T-helper 22 cell (primary cell): ENCODE data around the gene MBNL1.
"Not testable (repeated sequence)": the region's sequence is repeated elsewhere in the genome, so short reads cannot be mapped to it uniquely, and the experiment has no call there.

Experiments
- DNase-seq: peaks from one replicate; pipeline ENCODE4 v3.0.0-alpha.2; 2020; ENCODE audit warnings: low read depth

The MBNL1 gene

GRCh38 chr3:152319831-152320617, 51.3 kb downstream of the MBNL1 start:
- DNase-seq, result no peak

- DNase-seq, result no peak
Measured at GRCh38 chr3:152321200-152321954, 52.6 kb downstream of the MBNL1 start.

GRCh38 chr3:152321955-152322377, 53.2 kb downstream of the MBNL1 start:
- DNase-seq, result no peak

- no peak for DNase-seq
Measured at GRCh38 chr3:152322756-152323155, 54.0 kb downstream of the MBNL1 start.

GRCh38 chr3:152323834-152324233, 55.1 kb downstream of the MBNL1 start:
- DNase-seq, result no peak

- DNase-seq, result no peak
Measured at GRCh38 chr3:152325136-152325535, 56.4 kb downstream of the MBNL1 start.

- no peak for DNase-seq
Measured at GRCh38 chr3:152327203-152327602, 58.5 kb downstream of the MBNL1 start.

- DNase-seq, result no peak
Measured at GRCh38 chr3:152328841-152329240, 60.1 kb downstream of the MBNL1 start.

GRCh38 chr3:152330559-152330958, 61.8 kb downstream of the MBNL1 start:
- DNase-seq, result no peak

- no peak for DNase-seq
Measured at GRCh38 chr3:152331018-152331541, 62.4 kb downstream of the MBNL1 start.

- DNase-seq, result no peak
Measured at GRCh38 chr3:152331998-152332397, 63.3 kb downstream of the MBNL1 start.

- no peak for DNase-seq
Measured at GRCh38 chr3:152333928-152334327, 65.2 kb downstream of the MBNL1 start.

- no peak for DNase-seq
Measured at GRCh38 chr3:152334761-152335160, 66.0 kb downstream of the MBNL1 start.

GRCh38 chr3:152335273-152335672, 66.5 kb downstream of the MBNL1 start:
- no peak for DNase-seq

- not testable (repeated sequence) for DNase-seq
Measured at GRCh38 chr3:152337337-152337736, 68.6 kb downstream of the MBNL1 start.

GRCh38 chr3:152338159-152338720, 69.5 kb downstream of the MBNL1 start:
- no peak for DNase-seq

- no peak for DNase-seq
Measured at GRCh38 chr3:152339881-152340505, 71.3 kb downstream of the MBNL1 start.

- DNase-seq, result no peak
Measured at GRCh38 chr3:152345233-152345632, 76.5 kb downstream of the MBNL1 start.

- DNase-seq, result no peak
Measured at GRCh38 chr3:152346058-152346457, 77.3 kb downstream of the MBNL1 start.

GRCh38 chr3:152346740-152347139, 78.0 kb downstream of the MBNL1 start:
- DNase-seq, result no peak

GRCh38 chr3:152348436-152349177, 79.9 kb downstream of the MBNL1 start:
- no peak for DNase-seq

- DNase-seq, result no peak
Measured at GRCh38 chr3:152349392-152349791, 80.7 kb downstream of the MBNL1 start.
